IMR-90 (cell line): ENCODE measurements around the gene MAGED2.

Source experiments
- FOS ChIP-seq: fragments of 150-350 bp; IDR thresholded peaks from 2 replicates; pipeline ENCODE4 v1.6.1; 2016; ENCODE audit warnings: low read depth, low read length
- MAZ ChIP-seq: IDR thresholded peaks from 2 replicates; pipeline ENCODE4 v1.6.1; 2012; ENCODE audit warnings: low read depth, mild to moderate bottlenecking, low read length, improper control_type of control experiment, moderate library complexity, borderline replicate concordance
- RFX5 ChIP-seq: IDR thresholded peaks from 2 replicates; pipeline ENCODE4 v1.8.0; 2012; ENCODE audit warnings: low read depth, mild to moderate bottlenecking, low read length, moderate library complexity

DNA sequence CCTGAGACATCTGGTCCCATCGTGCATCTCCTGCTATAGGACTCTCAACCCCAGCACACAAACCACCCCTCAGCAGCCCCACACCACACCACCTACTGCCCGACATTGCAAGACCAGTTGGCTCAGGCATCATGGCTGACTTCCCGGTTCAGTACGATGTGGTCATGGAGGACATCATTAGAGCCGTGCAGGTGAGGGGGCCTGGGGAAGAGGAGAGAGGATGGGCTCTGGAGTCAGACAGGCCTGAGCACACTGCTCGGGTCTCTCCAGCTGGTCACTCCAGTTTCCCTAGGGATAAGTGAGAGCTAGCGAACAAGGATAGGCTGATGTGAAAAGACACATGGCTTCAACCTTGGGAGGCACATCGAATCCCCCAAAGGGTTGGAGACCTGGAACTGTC lies 17.2 kb downstream of the MAGED2 start:
- no peak for TF ChIP-seq FOS
- no peak for TF ChIP-seq RFX5
- no peak for TF ChIP-seq MAZ
